ENCODE results near the gene SERPINA6. TPM values are rescaled to one million over a fixed set of nuclear protein-coding genes. Genes with fewer than 3 reads are reported as not detected.
A peak's percentile ranks its signal among the peaks of the same experiment; 100 is the strongest.

The SERPINA6 gene
- total RNA-seq, 1 experiment from 2014 or later, result 0.32 TPM

- POLR2A ChIA-PET, result no interaction called here
- CTCF ChIA-PET, result no interaction called here
- H3K9me3 Mint-ChIP-seq (ENCODE audit: unreplicated experiment), result no peaks in the 10 kb centered on the region
- peaks cover 4% of the 10 kb centered on the region; the same call in 1 of the 2 replicates for H3K4me1 ChIP-seq
- no peak for DNase-seq
- H3K9me3 ChIP-seq, result no peaks in the 10 kb centered on the region
- no peaks in the 10 kb centered on the region for H3K27me3 Mint-ChIP-seq (ENCODE audit: insufficient read depth, unreplicated experiment)
- BruUV-seq (replicated peaks), result no TSS peak
- no peak overlapping the region for H3K4me3 Mint-ChIP-seq (ENCODE audit: unreplicated experiment)
- no peak overlapping the region for H3K27ac Mint-ChIP-seq (ENCODE audit: unreplicated experiment)
- TF ChIP-seq, protein P1, sequence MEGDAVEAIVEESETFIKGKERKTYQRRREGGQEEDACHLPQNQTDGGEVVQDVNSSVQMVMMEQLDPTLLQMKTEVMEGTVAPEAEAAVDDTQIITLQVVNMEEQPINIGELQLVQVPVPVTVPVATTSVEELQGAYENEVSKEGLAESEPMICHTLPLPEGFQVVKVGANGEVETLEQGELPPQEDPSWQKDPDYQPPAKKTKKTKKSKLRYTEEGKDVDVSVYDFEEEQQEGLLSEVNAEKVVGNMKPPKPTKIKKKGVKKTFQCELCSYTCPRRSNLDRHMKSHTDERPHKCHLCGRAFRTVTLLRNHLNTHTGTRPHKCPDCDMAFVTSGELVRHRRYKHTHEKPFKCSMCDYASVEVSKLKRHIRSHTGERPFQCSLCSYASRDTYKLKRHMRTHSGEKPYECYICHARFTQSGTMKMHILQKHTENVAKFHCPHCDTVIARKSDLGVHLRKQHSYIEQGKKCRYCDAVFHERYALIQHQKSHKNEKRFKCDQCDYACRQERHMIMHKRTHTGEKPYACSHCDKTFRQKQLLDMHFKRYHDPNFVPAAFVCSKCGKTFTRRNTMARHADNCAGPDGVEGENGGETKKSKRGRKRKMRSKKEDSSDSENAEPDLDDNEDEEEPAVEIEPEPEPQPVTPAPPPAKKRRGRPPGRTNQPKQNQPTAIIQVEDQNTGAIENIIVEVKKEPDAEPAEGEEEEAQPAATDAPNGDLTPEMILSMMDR (IDR thresholded peaks at IDR 0.05; ENCODE audit: insufficient read depth in 1 of 2, low read depth in 1 of 2, low read length in 1 of 2, severe bottlenecking in 1 of 2, unreplicated experiment in 1 of 2), result no peak
- intact Hi-C loops (cut with micrococcal nuclease; ENCODE audit: unreplicated experiment), result no loop called here
- no peaks in the 10 kb centered on the region for H3K36me3 Mint-ChIP-seq (ENCODE audit: insufficient read depth, unreplicated experiment)
- no peaks in the 10 kb centered on the region for H3K36me3 ChIP-seq (ENCODE audit: control insufficient read depth, insufficient read depth, low read length)
- H3K4me1 Mint-ChIP-seq (ENCODE audit: low read depth, unreplicated experiment), result no peaks in the 10 kb centered on the region
- H3K4me3 ChIP-seq (ENCODE audit: low read depth, low read length), result no peak overlapping the region
- no peaks in the 10 kb centered on the region for H3K27me3 ChIP-seq (replicated peaks; ENCODE audit: control insufficient read depth, insufficient read depth, low read length)
Observed at GRCh38 chr14:94328196-94328595, 5.1 kb upstream of the SERPINA6 start.

- no peak for DNase-seq
- intact Hi-C loops (cut with micrococcal nuclease; ENCODE audit: unreplicated experiment), result no loop called here
- peaks cover 4% of the 10 kb centered on the region for H3K4me1 Mint-ChIP-seq (ENCODE audit: low read depth, unreplicated experiment)
- TF ChIP-seq, protein P1 (IDR thresholded peaks at IDR 0.05; ENCODE audit: insufficient read depth in 1 of 2, low read depth in 1 of 2, low read length in 1 of 2, severe bottlenecking in 1 of 2, unreplicated experiment in 1 of 2), result no peak
- H3K4me3 ChIP-seq (ENCODE audit: low read depth, low read length), result no peak overlapping the region
- no TSS peak for BruUV-seq (replicated peaks)
- ChIA-PET POLR2A (no interaction called here), CTCF (no interaction called here)
- peaks cover 6% of the 10 kb centered on the region for H3K4me1 ChIP-seq
- H3K36me3 ChIP-seq (ENCODE audit: control insufficient read depth, insufficient read depth, low read length), result no peaks in the 10 kb centered on the region
- H3K36me3 Mint-ChIP-seq (ENCODE audit: insufficient read depth, unreplicated experiment), result peaks cover 4% of the 10 kb centered on the region
- H3K27me3 Mint-ChIP-seq (ENCODE audit: insufficient read depth, unreplicated experiment), result no peaks in the 10 kb centered on the region
- H3K4me3 Mint-ChIP-seq (ENCODE audit: unreplicated experiment), result no peak overlapping the region
- no peaks in the 10 kb centered on the region for H3K27me3 ChIP-seq (replicated peaks; ENCODE audit: control insufficient read depth, insufficient read depth, low read length)
- no peaks in the 10 kb centered on the region for H3K9me3 Mint-ChIP-seq (ENCODE audit: unreplicated experiment)
- H3K9me3 ChIP-seq, result no peaks in the 10 kb centered on the region
- peak overlapping the region; percentile 77 for H3K27ac Mint-ChIP-seq (ENCODE audit: unreplicated experiment)
Observed at GRCh38 chr14:94321421-94322271, 1.5 kb downstream of the SERPINA6 start.

DNA sequence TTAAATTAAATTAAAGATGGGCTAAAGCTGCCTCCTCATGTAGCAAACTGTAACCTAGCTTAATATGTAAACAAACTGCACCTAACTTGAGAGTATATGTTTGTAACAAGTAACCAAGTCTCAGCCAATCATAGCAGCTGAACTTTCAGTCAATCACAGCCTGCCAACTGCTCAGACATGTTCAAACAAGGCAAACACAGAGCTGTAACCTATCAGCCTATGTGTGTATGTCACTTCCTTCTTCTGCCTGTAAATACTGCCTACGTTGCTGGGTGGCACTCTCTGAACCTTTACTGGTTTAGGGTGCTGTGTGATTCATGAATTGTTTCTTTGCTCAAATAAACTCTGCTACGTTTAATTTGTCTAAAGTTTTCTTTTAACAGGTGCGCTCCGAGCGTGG is 2.9 kb downstream of the SERPINA6 start:
- Mint-ChIP-seq H3K36me3 (ENCODE audit: insufficient read depth, unreplicated experiment) (peaks cover 4% of the 10 kb centered on the region), H3K27ac (ENCODE audit: unreplicated experiment) (peak overlapping the region; percentile 77), H3K4me3 (ENCODE audit: unreplicated experiment) (peak overlapping the region; percentile 37), H3K9me3 (ENCODE audit: unreplicated experiment) (no peaks in the 10 kb centered on the region), H3K4me1 (ENCODE audit: low read depth, unreplicated experiment) (peaks cover 4% of the 10 kb centered on the region), H3K27me3 (ENCODE audit: insufficient read depth, unreplicated experiment) (no peaks in the 10 kb centered on the region)
- Histone ChIP-seq H3K4me3 (ENCODE audit: low read depth, low read length) (no peak overlapping the region), H3K9me3 (no peaks in the 10 kb centered on the region), H3K4me1 (peaks cover 6% of the 10 kb centered on the region), H3K27me3 (replicated peaks; ENCODE audit: control insufficient read depth, insufficient read depth, low read length) (no peaks in the 10 kb centered on the region), H3K36me3 (ENCODE audit: control insufficient read depth, insufficient read depth, low read length) (no peaks in the 10 kb centered on the region)
- no TSS peak for BruUV-seq (replicated peaks)
- peak; percentile 32 to 42 for DNase-seq
- CTCF ChIA-PET, result interaction anchor here (0.7 kb wide), 3 partner anchors 14 to 229 kb away, joined by 3 read pairs; partner anchors contain the start of gene SERPINA1
- TF ChIP-seq, protein P1 (IDR thresholded peaks at IDR 0.05; ENCODE audit: insufficient read depth in 1 of 2, low read depth in 1 of 2, low read length in 1 of 2, severe bottlenecking in 1 of 2, unreplicated experiment in 1 of 2), result no peak
- intact Hi-C loops (cut with micrococcal nuclease; ENCODE audit: unreplicated experiment), result no loop called here
- POLR2A ChIA-PET, result interaction anchor here (0.6 kb wide), 1 partner anchor 229 kb away, joined by 3 read pairs; no protein-coding TSS in a partner anchor

All from Caco-2 (cell line).